Spleen (tissue), 7 donors: ENCODE measurements around the gene ZNF335.

Experiments used
- POLR2A ChIP-seq, 3 donors: fragments of 450-650 bp; IDR thresholded peaks; one replicate each; pipeline ENCODE4 v1.5.1; 2017; ENCODE audit warnings: antibody characterized with exemption in 3 of 3, mild to moderate bottlenecking in 1 of 3
- POLR2AphosphoS5 ChIP-seq, 3 donors: sonication (generic); formaldehyde crosslinking; IDR thresholded peaks; one replicate each; pipeline ENCODE4 v1.5.1; 2017; ENCODE audit warnings: antibody characterized with exemption in 3 of 3
- TF ChIP-seq, protein P1 (sequence below), 11 experiments: fragments of 200-600 bp in 7 of 11; fragments of 450-650 bp in 4 of 11; sonication (generic) in 4 of 11; IDR thresholded peaks in 8 of 11; conservative IDR thresholded peaks in 3 of 11; 1 replicate in 7 of 11; 2 replicates in 4 of 11; pipeline versions ENCODE4 v1.4.0 to v1.8.0; 2016 to 2021; ENCODE audit warnings: antibody characterized with exemption in 11 of 11, inconsistent platforms in 4 of 11, mild to moderate bottlenecking in 1 of 11
- donor health status: DM: no; HTN: no; CAD: no; lungs with moderate emphysema.
- donor health status: DM: no; HTN: no; CAD: no.
- donor health status: DM: no; HTN: no; CAD: no.

- TF ChIP-seq, protein P1, sequence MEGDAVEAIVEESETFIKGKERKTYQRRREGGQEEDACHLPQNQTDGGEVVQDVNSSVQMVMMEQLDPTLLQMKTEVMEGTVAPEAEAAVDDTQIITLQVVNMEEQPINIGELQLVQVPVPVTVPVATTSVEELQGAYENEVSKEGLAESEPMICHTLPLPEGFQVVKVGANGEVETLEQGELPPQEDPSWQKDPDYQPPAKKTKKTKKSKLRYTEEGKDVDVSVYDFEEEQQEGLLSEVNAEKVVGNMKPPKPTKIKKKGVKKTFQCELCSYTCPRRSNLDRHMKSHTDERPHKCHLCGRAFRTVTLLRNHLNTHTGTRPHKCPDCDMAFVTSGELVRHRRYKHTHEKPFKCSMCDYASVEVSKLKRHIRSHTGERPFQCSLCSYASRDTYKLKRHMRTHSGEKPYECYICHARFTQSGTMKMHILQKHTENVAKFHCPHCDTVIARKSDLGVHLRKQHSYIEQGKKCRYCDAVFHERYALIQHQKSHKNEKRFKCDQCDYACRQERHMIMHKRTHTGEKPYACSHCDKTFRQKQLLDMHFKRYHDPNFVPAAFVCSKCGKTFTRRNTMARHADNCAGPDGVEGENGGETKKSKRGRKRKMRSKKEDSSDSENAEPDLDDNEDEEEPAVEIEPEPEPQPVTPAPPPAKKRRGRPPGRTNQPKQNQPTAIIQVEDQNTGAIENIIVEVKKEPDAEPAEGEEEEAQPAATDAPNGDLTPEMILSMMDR (IDR thresholded peaks at IDR 0.05 in 8 of 11, conservative IDR thresholded peaks at IDR 0.05 in 3 of 11) = peak in 9 of 11 experiments; percentile 27 to 64 (median 58)
- TF ChIP-seq POLR2A (IDR thresholded peaks at IDR 0.05) = no peak
- no peak for TF ChIP-seq POLR2AphosphoS5 (IDR thresholded peaks at IDR 0.05)
Measured at GRCh38 chr20:45969712-45970634, 2.0 kb downstream of the ZNF335 start.
